MCF 10A (cell line): ENCODE measurements around the gene ATP5PO. TPM values are rescaled to one million over a fixed set of nuclear protein-coding genes. Genes with fewer than 3 reads are reported as not detected.

Source experiments
- BruUV-seq: library from RNA; stranded (reverse); fragments of 400-500 nt; replicated peaks from 2 replicates; lab custom pipeline; 2021; lab: Mats Ljungman, UMichigan
- CTCF ChIA-PET: fragments of 300-600 bp; sonication (Branson Sonifier 250); formaldehyde crosslinking; extraction: SDS; loops from one replicate; lab custom pipeline; 2021; ENCODE audit warnings: antibody characterized with exemption, inconsistent platforms; lab: Yijun Ruan, JAX
- POLR2A ChIA-PET: fragments of 300-600, 350-650 bp; sonication (Branson Sonifier 250); formaldehyde crosslinking; extraction: SDS; loops from one replicate; lab custom pipeline; 2020; ENCODE audit warnings: antibody characterized with exemption, inconsistent platforms; lab: Yijun Ruan, JAX
- DNase-seq: peaks from one replicate; pipeline ENCODE4 v3.0.0-alpha.2; 2018; ENCODE audit not compliant: unreplicated experiment
- H3K27ac Mint-ChIP-seq: one replicate; pipeline ENCODE4 v1.8.0; 2022; ENCODE audit warnings: mild to moderate bottlenecking, low read depth, mixed read lengths; ENCODE audit not compliant: unreplicated experiment
- H3K27me3 Mint-ChIP-seq: one replicate; pipeline ENCODE4 v1.8.0; 2022; ENCODE audit warnings: mixed read lengths; ENCODE audit not compliant: insufficient read depth, unreplicated experiment
- H3K36me3 Mint-ChIP-seq: one replicate; pipeline ENCODE4 v1.8.0; 2022; ENCODE audit warnings: mild to moderate bottlenecking, moderate library complexity, mixed read lengths; ENCODE audit not compliant: insufficient read depth, unreplicated experiment
- H3K4me1 Mint-ChIP-seq: one replicate; pipeline ENCODE4 v1.8.0; 2022; ENCODE audit warnings: mixed read lengths; ENCODE audit not compliant: insufficient read depth, unreplicated experiment
- H3K4me3 Mint-ChIP-seq: one replicate; pipeline ENCODE4 v1.8.0; 2022; ENCODE audit warnings: mild to moderate bottlenecking, moderate library complexity, mixed read lengths; ENCODE audit not compliant: unreplicated experiment
- H3K9me3 Mint-ChIP-seq: one replicate; pipeline ENCODE4 v1.8.0; 2022; ENCODE audit warnings: mixed read lengths; ENCODE audit not compliant: unreplicated experiment
- CTCF ChIP-seq: fragments of 200-600 bp; IDR thresholded peaks from one replicate; pipeline ENCODE4 v1.8.0; 2022; ENCODE audit warnings: antibody characterized with exemption, mild to moderate bottlenecking; ENCODE audit not compliant: unreplicated experiment
- intact Hi-C: fragments of 100-400 bp; cut with micrococcal nuclease; formaldehyde crosslinking; loops from 2 replicates; pipeline ENCODE4 v1.14.1; 2022
- total RNA-seq: library from RNA; stranded (reverse); gene quantifications from 2 replicates; pipeline ENCODE4 v1.2.3, GENCODE V29; 2022

Gene ATP5PO
- total RNA-seq, 1 experiment from 2014 or later, result 196 TPM

- Mint-ChIP-seq H3K27me3 (no peaks in the 10 kb centered on the region), H3K27ac (no peak overlapping the region), H3K36me3 (peaks cover 59% of the 10 kb centered on the region), H3K4me3 (no peak overlapping the region), H3K4me1 (no peaks in the 10 kb centered on the region), H3K9me3 (no peaks in the 10 kb centered on the region)
- DNase-seq, result peak; percentile 64
- ChIA-PET POLR2A (interaction anchor here (0.6 to 2.0 kb wide), 7 partner anchors 14 to 1158 kb away, joined by 3 to 7 read pairs (median 3); partner anchors contain the start of gene ATP5PO), CTCF (interaction anchor here (1.4 to 3.5 kb wide), 3 partner anchors 9 to 265 kb away, joined by 5 to 21 read pairs (median 6); no protein-coding TSS in a partner anchor)
- TF ChIP-seq CTCF, result peak; percentile 55
- intact Hi-C loops, result loop anchor here (2.0 kb wide), 1 partner anchor 297 kb away; no protein-coding TSS in a partner anchor
- no TSS peak for BruUV-seq
Measured at GRCh38 chr21:33901412-33902288, 14.0 kb downstream of the ATP5PO start.

- DNase-seq, result no peak
- POLR2A ChIA-PET, result interaction anchor here (1.7 kb wide), 1 partner anchor 15 kb away, joined by 10 read pairs; the partner anchor contains the start of gene ATP5PO
- CTCF ChIA-PET, result no interaction called here
- intact Hi-C loops, result loop anchor here (2.0 kb wide), 1 partner anchor 256 kb away; the partner anchor contains the start of gene ITSN1
- Mint-ChIP-seq H3K4me1 (peaks cover 7% of the 10 kb centered on the region), H3K36me3 (peaks cover 35% of the 10 kb centered on the region), H3K27ac (no peak overlapping the region), H3K9me3 (no peaks in the 10 kb centered on the region), H3K4me3 (no peak overlapping the region), H3K27me3 (no peaks in the 10 kb centered on the region)
- no peak for TF ChIP-seq CTCF
- BruUV-seq, result no TSS peak
Measured at GRCh38 chr21:33899199-33899598, 16.4 kb downstream of the ATP5PO start.

GRCh38 chr21:33898586-33898985, 17.0 kb downstream of the ATP5PO start:
- intact Hi-C loops, result loop anchor here (2.0 kb wide), 1 partner anchor 256 kb away; the partner anchor contains the start of gene ITSN1
- no TSS peak for BruUV-seq
- POLR2A ChIA-PET, result interaction anchor here (1.7 kb wide), 1 partner anchor 16 kb away, joined by 10 read pairs; the partner anchor contains the start of gene ATP5PO
- Mint-ChIP-seq H3K4me3 (no peak overlapping the region), H3K4me1 (peaks cover 7% of the 10 kb centered on the region), H3K27me3 (no peaks in the 10 kb centered on the region), H3K9me3 (no peaks in the 10 kb centered on the region), H3K27ac (no peak overlapping the region), H3K36me3 (peaks cover 29% of the 10 kb centered on the region)
- CTCF ChIA-PET, result no interaction called here
- DNase-seq, result no peak
- no peak for TF ChIP-seq CTCF

- intact Hi-C loops, result loop anchor here (2.0 kb wide), 1 partner anchor 255 kb away; the partner anchor contains the start of gene ITSN1
- POLR2A ChIA-PET, result no interaction called here
- Mint-ChIP-seq H3K4me1 (peaks cover 7% of the 10 kb centered on the region), H3K27me3 (no peaks in the 10 kb centered on the region), H3K36me3 (peaks cover 20% of the 10 kb centered on the region), H3K9me3 (no peaks in the 10 kb centered on the region), H3K4me3 (no peak overlapping the region), H3K27ac (no peak overlapping the region)
- BruUV-seq, result no TSS peak
- TF ChIP-seq CTCF, result no peak
- no peak for DNase-seq
- CTCF ChIA-PET, result no interaction called here
Measured at GRCh38 chr21:33897739-33898138, 17.9 kb downstream of the ATP5PO start.
